Measurements from ENCODE around the gene MAP2K1.
A peak's percentile ranks its signal among the peaks of the same experiment; 100 is the strongest.
"Not testable (repeated sequence)": the region's sequence is repeated elsewhere in the genome, so short reads cannot be mapped to it uniquely, and the experiment has no call there.

The MAP2K1 gene

DNA sequence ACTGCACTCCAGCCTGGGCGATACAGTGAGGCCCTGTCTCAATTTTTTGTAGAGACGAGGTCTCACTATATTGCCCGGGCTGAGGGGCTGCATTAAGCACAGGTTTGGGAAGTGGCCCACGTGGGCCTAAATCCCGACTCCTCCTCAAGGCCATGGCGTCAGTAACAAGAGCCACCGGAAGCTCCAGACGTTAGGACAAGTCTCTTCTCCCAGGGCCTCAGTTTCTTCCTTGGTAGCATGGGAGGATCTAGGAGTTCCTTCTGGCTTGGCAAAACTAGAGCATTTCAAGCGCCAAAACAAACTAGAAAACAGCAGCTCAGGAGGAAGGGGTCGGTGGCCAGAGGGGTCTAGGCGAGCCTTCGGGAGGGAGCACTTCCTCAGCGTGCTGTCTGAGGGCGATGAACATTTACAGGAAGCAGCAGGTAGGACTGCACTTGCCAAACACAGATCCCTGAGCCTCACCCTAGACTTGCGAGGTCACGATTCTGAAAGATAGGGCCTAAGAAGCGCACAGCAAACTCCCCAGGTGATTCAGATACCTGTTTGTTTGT, 110.3 kb downstream of the MAP2K1 start:
- intact Hi-C loops (cut with DNase I; ENCODE audit: low total_unique reads) = loop anchor here (2.0 kb wide), 1 partner anchor 108 kb away; no protein-coding TSS in a partner anchor
- no peaks in the 10 kb centered on the region for H3K27me3 ChIP-seq
- peak overlapping the region; percentile 79 to 91 for H3K27ac ChIP-seq
- peak overlapping the region; percentile 89 for H3K4me3 ChIP-seq
- peaks cover 37 to 78% (median 68%) of the 10 kb centered on the region in 3 donors for H3K36me3 ChIP-seq
- peaks cover 0 to 21% (median 9%) of the 10 kb centered on the region in 4 donors for H3K4me1 ChIP-seq
- DNase-seq = no peak
- no peaks in the 10 kb centered on the region for H3K9me3 ChIP-seq
- TF ChIP-seq, protein P1, sequence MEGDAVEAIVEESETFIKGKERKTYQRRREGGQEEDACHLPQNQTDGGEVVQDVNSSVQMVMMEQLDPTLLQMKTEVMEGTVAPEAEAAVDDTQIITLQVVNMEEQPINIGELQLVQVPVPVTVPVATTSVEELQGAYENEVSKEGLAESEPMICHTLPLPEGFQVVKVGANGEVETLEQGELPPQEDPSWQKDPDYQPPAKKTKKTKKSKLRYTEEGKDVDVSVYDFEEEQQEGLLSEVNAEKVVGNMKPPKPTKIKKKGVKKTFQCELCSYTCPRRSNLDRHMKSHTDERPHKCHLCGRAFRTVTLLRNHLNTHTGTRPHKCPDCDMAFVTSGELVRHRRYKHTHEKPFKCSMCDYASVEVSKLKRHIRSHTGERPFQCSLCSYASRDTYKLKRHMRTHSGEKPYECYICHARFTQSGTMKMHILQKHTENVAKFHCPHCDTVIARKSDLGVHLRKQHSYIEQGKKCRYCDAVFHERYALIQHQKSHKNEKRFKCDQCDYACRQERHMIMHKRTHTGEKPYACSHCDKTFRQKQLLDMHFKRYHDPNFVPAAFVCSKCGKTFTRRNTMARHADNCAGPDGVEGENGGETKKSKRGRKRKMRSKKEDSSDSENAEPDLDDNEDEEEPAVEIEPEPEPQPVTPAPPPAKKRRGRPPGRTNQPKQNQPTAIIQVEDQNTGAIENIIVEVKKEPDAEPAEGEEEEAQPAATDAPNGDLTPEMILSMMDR (IDR thresholded peaks at IDR 0.05) = no peak

DNA sequence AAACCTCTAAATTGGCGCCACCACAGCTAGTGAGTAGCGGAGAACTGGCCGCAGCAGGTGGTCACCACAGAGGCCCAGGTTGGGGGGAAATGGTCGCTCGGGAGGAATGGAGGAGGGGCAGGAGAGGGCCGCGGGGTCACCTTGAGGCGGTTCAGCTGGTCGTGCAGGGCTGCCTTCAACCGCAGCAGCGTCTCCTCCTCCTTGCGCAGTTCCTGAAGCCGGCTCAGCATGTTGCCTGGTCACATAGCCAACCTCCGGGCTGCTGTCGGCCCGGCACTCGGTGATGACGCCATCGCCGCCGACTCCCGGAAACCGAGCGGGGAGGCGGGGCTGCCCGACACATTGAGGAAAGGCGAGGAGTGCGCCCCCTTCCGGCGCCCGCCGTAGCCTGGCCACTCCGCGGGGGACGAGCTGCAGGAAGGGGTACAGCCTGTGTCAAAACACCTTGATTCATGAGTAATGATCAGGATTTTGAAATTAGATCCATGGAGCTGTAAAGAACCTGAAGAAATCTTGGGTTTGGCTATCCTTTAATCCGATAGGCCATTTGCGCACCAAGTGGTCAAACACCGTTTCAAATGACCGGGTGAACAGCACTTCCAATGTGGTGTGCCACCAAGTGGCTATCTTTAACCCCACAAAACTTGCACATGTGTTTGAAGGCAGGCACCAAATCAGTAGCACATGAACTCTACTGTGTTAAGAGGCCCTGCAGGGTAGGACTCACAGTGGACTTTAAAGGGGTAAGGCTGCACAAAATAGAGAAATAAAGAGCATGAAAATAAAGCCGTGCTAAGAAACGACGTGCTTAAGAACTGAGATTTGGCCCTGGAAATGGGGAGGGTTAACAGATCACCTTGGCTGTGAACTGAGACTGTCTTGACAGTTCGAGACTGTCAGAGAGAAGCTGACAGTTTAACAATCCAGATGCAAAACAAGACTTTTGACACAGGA, 111.1 kb downstream of the MAP2K1 start, which contains the start of gene SNAPC5:
Gene SNAPC5 (minus strand): TSS at position 261 of the 954 bp plus-strand sequence. CDS start 31 bp downstream, at position 230.
- intact Hi-C loops (cut with DNase I; ENCODE audit: low total_unique reads) = loop anchor here (2.0 kb wide), 1 partner anchor 109 kb away; no protein-coding TSS in a partner anchor
- Histone ChIP-seq H3K9me3 (no peaks in the 10 kb centered on the region), H3K4me1 (peaks cover 0 to 24% (median 11%) of the 10 kb centered on the region in 4 donors), H3K27ac (peak within 1 kb of the TSS; percentile 79 to 91), H3K4me3 (peak within 1 kb of the TSS; percentile 89), H3K36me3 (peaks cover 44 to 79% (median 74%) of the 10 kb centered on the region in 3 donors), H3K27me3 (no peaks in the 10 kb centered on the region)
- peak; percentile 97 to 98 for DNase-seq
- TF ChIP-seq, protein P1 (IDR thresholded peaks at IDR 0.05) = peak; percentile 97 to 100

DNA sequence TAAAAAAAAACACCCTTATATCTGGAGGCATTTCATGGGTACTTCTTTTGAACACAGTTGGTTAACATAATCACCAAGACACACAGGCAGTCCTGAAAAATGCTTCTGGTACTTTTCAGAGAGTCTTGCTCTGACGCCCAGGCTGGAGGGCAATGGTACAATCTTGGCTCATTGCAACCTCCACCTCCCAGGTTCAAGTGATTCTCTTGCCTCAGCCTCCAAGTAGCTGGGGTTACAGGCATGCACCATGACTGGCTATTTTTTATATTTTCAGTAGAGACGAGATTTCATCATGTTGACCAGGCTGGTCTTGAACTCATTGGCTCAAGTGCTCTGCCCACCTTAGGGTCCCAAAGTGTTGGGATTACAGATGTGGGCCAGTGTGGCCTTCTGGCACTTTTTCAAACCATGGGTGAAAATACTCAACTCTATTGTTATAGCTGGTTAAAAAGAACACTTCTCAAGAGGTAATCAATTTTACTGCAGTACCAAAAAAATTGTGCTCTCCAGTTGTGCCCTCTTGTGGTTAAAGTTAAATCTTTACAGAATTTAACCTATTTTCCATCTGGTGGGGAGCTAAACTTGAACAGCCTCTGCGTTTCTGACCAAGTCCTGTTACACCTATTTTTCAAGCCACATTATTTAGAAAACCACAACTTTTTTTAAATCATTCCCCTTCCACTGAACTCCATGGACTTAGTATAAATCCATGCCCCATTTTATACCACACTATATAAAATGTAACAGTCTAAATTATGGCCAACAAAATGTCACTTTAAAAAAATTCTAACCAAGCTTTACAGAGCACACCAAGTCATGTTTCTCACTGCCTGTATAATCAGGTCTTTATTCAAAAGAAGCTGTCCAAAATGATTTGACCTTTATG, 112.0 kb downstream of the MAP2K1 start:
- H3K36me3 ChIP-seq = peaks cover 49 to 73% (median 68%) of the 10 kb centered on the region in 3 donors
- H3K27me3 ChIP-seq = no peaks in the 10 kb centered on the region
- H3K9me3 ChIP-seq = no peaks in the 10 kb centered on the region
- H3K4me1 ChIP-seq = peaks cover 0 to 33% (median 20%) of the 10 kb centered on the region in 4 donors
- DNase-seq = no peak
- intact Hi-C loops (cut with DNase I; ENCODE audit: low total_unique reads) = no loop called here
- TF ChIP-seq, protein P1 (IDR thresholded peaks at IDR 0.05) = peak; percentile 25 to 38
- H3K4me3 ChIP-seq = no peak overlapping the region
- peak overlapping the region in 1 of 2 donors; percentile 91 for H3K27ac ChIP-seq

DNA sequence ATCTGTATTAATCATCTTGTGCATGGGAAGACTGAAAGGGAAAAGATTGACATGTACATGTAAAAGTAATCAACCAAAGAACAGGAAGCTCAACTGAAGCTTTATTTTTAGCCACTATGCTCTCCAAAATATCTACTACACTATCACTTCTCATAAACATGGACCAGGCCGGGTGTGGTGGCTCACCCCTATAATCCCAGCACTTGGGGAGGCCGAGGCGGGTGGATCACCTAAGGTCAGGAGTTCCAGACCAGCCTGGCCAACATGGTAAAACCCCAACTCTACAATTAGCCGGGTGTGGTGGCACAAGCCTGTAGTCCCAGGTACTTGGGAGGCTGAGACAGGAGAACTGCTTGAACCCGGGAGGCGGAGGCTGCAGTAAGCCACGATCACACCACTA, 113.6 kb downstream of the MAP2K1 start:
- H3K4me3 ChIP-seq; intact Hi-C loops (cut with DNase I; ENCODE audit: low total_unique reads); H3K9me3 ChIP-seq; H3K27me3 ChIP-seq; DNase-seq; H3K27ac ChIP-seq: not testable (repeated sequence)
- H3K4me1 ChIP-seq = peaks cover 0 to 37% (median 23%) of the 10 kb centered on the region in 4 donors
- H3K36me3 ChIP-seq = peaks cover 49 to 57% (median 55%) of the 10 kb centered on the region in 3 donors

DNA sequence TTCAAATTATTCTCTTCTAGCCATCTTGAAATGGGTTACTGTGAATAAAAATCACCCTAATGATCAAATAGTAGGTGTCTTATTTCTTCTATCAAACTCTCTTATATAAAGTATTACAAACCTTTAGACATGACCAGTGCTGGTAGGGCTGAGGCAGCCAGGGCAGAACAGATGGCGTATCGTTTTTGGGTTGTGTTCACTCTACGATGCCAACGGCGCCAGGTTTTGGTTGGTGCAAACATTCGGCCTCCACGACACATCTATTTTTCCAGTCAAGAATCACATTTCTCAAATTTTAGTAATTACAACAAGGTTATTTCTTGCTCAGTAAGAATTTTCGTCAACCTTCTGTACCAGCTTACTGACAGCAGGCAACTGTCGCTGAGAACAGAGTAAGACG, 115.8 kb downstream of the MAP2K1 start:
- peaks cover 0 to 33% (median 19%) of the 10 kb centered on the region in 4 donors for H3K4me1 ChIP-seq
- intact Hi-C loops (cut with DNase I; ENCODE audit: low total_unique reads) = no loop called here
- H3K27me3 ChIP-seq = no peaks in the 10 kb centered on the region
- H3K9me3 ChIP-seq = no peaks in the 10 kb centered on the region
- no peak overlapping the region for H3K27ac ChIP-seq
- TF ChIP-seq, protein P1 (IDR thresholded peaks at IDR 0.05) = no peak
- H3K36me3 ChIP-seq = peaks cover 49 to 51% (median 50%) of the 10 kb centered on the region in 3 donors
- no peak for DNase-seq
- no peak overlapping the region for H3K4me3 ChIP-seq

DNA sequence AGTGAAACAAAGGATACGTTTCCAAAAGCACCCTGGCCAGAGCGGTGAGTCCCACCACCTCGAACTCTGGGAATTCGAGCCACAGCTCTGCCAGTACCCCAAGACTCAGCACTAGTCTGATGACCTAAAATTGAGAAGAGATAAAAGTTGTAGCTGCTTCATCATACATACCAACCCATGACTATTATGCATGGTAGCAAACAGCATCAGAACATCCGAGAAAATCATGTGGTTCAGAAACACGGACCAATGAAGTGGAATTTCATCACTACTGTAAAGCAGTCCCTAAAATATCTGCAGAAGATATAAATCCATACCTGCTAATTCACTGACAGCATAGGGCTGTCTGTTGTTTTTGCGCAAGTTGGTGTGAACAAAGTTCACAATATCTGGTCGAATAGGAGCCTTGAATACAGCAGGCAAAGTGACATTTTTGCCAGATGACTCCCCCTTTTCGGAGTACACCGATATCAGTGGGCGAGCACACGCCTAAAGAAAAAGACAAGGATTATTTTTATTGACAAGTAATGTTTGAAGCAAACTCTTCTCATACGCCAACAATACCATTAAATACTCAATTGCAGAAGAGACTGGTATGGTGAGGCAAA, 116.4 kb downstream of the MAP2K1 start:
- DNase-seq; H3K9me3 ChIP-seq; intact Hi-C loops (cut with DNase I; ENCODE audit: low total_unique reads); H3K27me3 ChIP-seq: not testable (repeated sequence)
- Histone ChIP-seq H3K4me3 (peak overlapping the region; percentile 77 to 78), H3K4me1 (peaks cover 0 to 29% (median 19%) of the 10 kb centered on the region in 4 donors), H3K27ac (peak overlapping the region; percentile 88 to 90), H3K36me3 (peaks cover 48 to 49% (median 49%) of the 10 kb centered on the region in 3 donors)
